HG02678 (cell line): ENCODE results near the gene SLC25A17.
"Not testable (repeated sequence)": the region's sequence is repeated elsewhere in the genome, so short reads cannot be mapped to it uniquely, and the experiment has no call there.

Source experiments
- ATAC-seq: cut with Tn5 transposase; IDR thresholded peaks from one replicate; pipeline ENCODE4 v1.9.1; 2021; ENCODE audit warnings: mild to moderate bottlenecking, moderate library complexity; ENCODE audit not compliant: unreplicated experiment

SLC25A17 gene

GRCh38 chr22:40758851-40759250 lies 60.3 kb downstream of the SLC25A17 start:
- ATAC-seq = not testable (repeated sequence)

DNA sequence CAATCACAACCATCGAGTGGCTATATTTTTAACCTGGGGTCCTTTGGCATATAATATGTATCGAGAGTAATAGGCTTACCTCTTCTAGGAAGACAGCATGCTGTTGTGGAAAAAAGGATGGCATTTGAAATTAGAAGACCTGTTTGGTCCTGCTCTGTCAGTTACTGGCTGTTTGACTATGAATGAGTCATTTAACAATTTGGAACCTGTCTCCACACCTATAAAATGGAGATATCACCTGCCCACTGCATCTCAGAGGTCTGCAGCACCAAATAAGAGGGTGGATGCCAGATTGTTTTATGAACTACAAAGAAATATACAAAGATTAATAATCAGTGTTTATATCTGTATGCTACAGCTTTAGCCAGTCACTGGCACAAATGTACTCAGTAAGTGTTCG lies 60.8 kb downstream of the SLC25A17 start:
- ATAC-seq = no peak

- no peak for ATAC-seq
These were observed 62.1 kb downstream of the SLC25A17 start for GRCh38 chr22:40757071-40757470.

DNA sequence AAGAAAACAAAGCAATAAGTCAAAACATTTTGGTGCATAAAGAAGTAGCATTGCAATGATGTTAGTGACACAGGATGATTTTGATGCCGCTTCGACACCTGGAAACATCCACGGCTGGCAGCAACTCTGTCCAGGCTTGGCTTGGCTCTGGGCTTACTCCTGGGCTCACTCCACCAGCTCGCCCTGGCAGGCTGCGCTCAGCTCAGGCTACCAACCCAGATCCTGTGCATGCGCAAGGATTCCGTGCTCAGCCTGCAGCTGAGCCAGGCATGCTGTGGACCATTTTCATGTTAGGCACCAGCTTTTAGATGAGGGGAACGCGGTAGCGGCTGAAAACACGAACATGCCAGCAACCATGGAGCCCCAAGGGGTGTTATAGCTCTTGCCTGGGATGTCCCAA lies 66.0 kb downstream of the SLC25A17 start:
- no peak for ATAC-seq

GRCh38 chr22:40751250-40751649 lies 67.9 kb downstream of the SLC25A17 start:
- ATAC-seq = no peak

DNA sequence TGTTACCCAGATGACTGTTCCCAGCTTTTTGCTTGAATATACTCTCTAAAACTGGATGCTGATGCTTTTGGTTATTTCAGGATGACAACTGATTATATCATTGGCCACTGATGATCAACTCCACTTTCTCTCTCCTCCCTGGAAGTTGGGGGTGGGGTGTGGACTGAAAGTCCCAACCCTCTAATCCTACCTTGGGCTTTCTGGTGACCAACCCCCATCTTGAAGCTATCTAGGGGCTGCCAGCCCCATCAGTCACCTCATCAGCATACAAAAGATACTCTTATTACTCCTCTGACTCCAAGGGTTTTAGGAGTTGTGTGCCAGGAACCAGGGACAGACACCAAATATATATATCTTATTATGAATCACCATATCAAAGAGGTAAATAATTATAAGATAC lies 69.3 kb downstream of the SLC25A17 start:
- no peak for ATAC-seq

GRCh38 chr22:40748388-40749355 lies 70.5 kb downstream of the SLC25A17 start:
- no peak for ATAC-seq

- ATAC-seq = no peak
These were observed 71.8 kb downstream of the SLC25A17 start for GRCh38 chr22:40747361-40747760.

GRCh38 chr22:40746428-40747220 lies 72.5 kb downstream of the SLC25A17 start:
- no peak for ATAC-seq

- no peak for ATAC-seq
These were observed 75.4 kb downstream of the SLC25A17 start for GRCh38 chr22:40743768-40744167.

DNA sequence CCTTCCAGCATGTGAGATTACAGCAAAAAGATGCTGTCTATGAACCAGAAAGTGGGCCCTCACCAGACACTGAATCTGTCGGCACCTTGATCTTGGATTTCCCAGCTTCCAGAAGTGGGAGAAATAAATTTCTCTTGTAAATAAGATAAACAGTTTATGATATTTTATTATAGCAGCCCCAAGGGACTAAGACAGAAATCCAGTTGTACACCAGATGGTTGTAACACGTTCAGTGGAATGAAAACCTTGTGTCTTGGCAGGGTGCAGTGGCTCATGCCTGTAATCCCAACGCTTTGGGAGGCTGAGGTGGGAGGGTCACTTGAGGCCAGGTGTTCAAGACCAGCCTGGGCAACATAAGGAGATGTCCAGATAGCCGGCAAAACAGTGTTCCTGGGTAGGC lies 78.0 kb downstream of the SLC25A17 start:
- ATAC-seq = no peak

DNA sequence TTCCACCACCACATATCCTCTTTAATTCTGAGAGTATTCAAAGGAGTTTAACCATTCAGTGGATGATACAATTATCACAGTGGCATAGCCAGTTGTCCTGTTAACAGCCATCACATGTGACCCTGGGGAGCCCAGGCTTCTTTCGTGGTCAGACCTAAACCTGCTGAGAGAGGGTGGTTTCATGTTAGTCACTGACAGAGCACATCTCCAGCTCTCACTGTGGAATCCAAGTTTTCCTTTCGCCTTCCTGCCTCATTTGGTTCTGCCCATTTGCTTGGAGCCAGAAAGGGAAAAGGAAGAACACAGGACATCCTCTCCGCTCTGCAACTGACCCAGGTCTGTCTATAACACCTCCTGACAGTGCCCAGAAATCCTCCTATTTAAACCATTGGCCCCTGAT lies 79.4 kb downstream of the SLC25A17 start:
- no peak for ATAC-seq

GRCh38 chr22:40733919-40734318 lies 85.2 kb downstream of the SLC25A17 start:
- no peak for ATAC-seq

- ATAC-seq = no peak
These were observed 86.2 kb downstream of the SLC25A17 start for GRCh38 chr22:40732999-40733292.

DNA sequence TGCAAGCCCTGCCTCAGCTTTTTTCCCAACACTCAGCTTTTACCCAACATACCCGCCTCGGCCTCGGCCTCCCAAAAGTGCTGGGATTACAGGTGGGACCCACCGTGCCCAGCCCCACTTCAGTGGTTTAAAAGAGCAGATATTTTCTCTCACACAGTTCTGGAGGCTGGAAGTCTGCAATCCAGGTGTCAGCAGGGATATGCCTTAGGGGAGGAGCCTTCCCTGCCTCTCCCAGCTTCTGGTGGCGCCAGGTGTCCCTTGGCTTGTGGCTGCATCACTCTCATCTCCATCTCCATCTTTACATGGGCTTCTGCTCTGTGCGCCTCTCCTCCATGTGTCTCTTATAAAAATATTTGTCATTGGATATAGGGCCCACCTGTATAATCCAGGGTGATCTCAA lies 89.9 kb downstream of the SLC25A17 start:
- ATAC-seq = no peak

DNA sequence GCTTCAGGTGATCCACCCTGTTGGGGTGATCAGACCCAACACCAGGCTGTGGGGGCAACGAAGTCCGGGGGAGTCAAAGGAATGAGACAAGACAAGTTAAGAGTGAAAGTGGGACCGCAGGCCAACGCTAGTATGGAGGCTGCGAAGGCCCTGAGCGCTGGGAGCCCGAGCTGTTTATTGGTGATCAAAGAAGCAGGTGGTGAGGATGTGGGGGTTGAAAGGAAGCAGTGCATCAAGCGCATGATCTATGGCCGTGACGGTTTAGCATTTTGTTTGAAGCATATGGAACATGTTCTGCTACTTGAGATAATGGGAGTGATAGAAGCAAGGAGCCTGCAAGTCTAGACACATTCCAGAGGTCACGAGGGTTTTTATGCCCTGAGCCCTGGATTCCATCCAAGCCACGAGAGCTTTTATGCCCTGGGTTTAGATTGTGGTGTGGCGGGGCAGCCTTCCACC lies 90.4 kb downstream of the SLC25A17 start:
- no peak for ATAC-seq

- no peak for ATAC-seq
These were observed 91.1 kb downstream of the SLC25A17 start for GRCh38 chr22:40727964-40728615.

DNA sequence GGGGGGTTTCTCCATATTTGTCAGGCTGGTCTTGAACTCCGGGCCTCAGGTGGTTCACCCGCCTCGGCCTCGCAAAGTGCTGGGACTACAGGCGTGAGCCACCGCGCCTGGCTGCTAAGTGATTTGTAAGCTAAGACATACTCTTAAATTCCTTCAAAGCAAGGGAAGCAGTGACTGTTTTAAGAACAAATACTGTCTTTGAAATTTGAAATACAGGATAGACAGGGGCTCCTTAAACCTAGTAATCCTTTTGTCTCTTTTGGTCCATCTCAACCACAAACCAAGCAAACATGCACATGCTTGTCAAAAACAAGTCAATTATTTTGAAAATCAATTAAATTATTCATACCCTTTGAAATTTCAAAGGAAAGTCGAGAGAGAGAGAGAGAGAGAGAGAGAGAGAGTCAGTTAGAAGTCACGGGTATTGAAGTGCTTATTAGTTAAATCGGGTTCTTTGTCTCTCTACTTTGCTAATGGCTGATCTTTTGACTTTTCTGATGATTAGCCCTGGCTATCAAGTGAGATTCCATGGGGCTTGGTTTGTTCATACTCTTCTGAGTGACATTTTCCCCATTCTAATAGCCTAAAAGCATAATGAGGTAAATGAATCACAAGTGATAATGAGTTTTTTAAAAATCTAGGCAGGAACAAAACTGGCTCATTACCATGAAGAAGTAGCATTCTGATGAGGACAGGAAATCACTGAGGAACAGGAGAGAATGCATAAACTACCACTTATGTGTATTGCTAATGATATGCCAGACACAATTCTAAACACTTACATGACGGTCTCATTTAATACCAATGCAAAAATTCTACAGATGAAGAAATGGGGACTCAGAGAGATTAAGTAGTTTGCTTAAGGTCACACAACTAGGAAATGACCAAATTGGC lies 91.8 kb downstream of the SLC25A17 start:
- ATAC-seq = no peak

GRCh38 chr22:40726514-40726913 lies 92.6 kb downstream of the SLC25A17 start:
- no peak for ATAC-seq

- ATAC-seq = no peak
These were observed 95.7 kb downstream of the SLC25A17 start for GRCh38 chr22:40723396-40723933.
